ENCODE measurements around the gene CHST12. TPM values are rescaled to one million over a fixed set of nuclear protein-coding genes. Genes with fewer than 3 reads are reported as not detected.

CHST12 gene
- polyA plus RNA-seq, 2 of the 4 experiments (the other 2 are of a cell fraction), result 5.6 to 12.0 TPM

DNA sequence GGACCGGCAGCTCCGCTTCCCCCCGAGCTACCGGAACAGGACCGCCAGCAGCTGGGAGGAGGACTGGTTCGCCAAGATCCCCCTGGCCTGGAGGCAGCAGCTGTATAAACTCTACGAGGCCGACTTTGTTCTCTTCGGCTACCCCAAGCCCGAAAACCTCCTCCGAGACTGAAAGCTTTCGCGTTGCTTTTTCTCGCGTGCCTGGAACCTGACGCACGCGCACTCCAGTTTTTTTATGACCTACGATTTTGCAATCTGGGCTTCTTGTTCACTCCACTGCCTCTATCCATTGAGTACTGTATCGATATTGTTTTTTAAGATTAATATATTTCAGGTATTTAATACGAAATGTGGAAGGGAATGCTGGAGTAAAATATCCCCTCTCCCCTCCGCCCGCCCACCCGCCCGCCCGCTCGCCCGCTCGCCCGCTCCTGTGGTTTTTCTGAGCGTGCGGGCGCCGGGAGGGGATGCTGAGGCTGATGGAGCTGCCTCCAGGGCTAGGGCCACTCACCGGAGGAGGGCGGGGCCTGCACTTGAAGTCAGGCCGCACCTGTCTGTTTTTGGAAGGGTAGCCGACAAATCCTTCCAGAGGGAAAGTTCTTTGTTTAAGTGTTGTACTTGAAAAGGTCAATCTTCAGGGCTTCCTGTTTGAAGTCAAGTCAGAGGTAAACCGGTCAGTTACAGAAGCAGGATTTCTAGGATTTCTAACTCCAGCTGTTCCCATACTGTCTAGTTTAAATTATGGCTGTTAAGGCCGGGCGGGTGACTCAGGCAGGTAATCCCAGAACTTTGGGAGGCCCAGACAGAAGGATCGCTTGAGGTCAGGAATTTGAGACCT is 30.5 kb downstream of the CHST12 start:
- FAIRE-seq, result no peak
- no peak overlapping the region for H3K4me2 ChIP-seq
- WGBS (ENCODE audit: missing lambda C conversion rate), result 94% methylated on average over 41 of the region's 42 CpGs
- DNase-seq (ENCODE audit: low read depth in 1 of 2, low spot score in 1 of 2), result no peak
- CTCF ChIA-PET, result interaction anchor here (0.8 to 2.4 kb wide), 9 partner anchors 17 to 284 kb away, joined by 3 to 14 read pairs (median 3); no protein-coding TSS in a partner anchor
- POLR2A ChIA-PET, result no interaction called here
- H3K4me3 ChIP-seq, result no peak overlapping the region
- no peaks in the 10 kb centered on the region for H3K4me1 ChIP-seq
- no peak overlapping the region for H3K27ac ChIP-seq
- H3K9me3 ChIP-seq, result peaks cover 10% of the 10 kb centered on the region; the same call in 2 of the 3 replicates
- TF ChIP-seq HEYL (CRISPR knock-in tag; IDR thresholded peaks at IDR 0.05) (no peak), FOXS1 (CRISPR knock-in tag; IDR thresholded peaks at IDR 0.05) (no peak), RARB (CRISPR knock-in tag; IDR thresholded peaks at IDR 0.05) (no peak), MAFK (IDR thresholded peaks at IDR 0.05; ENCODE audit: partially characterized antibody) (no peak), MAZ (IDR thresholded peaks at IDR 0.05; ENCODE audit: borderline replicate concordance, low read depth, low read length) (no peak), ZNF302 (CRISPR knock-in tag; IDR thresholded peaks at IDR 0.05) (no peak), NFE2L2 (conservative IDR thresholded peaks at IDR 0.05; ENCODE audit: low read length) (no peak), REST (IDR thresholded peaks at IDR 0.05) (no peak), CEBPB (IDR thresholded peaks at IDR 0.05) (no peak)
- TF ChIP-seq, protein P1, sequence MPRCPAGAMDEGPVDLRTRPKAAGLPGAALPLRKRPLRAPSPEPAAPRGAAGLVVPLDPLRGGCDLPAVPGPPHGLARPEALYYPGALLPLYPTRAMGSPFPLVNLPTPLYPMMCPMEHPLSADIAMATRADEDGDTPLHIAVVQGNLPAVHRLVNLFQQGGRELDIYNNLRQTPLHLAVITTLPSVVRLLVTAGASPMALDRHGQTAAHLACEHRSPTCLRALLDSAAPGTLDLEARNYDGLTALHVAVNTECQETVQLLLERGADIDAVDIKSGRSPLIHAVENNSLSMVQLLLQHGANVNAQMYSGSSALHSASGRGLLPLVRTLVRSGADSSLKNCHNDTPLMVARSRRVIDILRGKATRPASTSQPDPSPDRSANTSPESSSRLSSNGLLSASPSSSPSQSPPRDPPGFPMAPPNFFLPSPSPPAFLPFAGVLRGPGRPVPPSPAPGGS (IDR thresholded peaks at IDR 0.05), result no peak
- no peak for ATAC-seq

- no peak for ATAC-seq
- H3K4me1 ChIP-seq, result no peaks in the 10 kb centered on the region
- H3K4me2 ChIP-seq, result no peak overlapping the region
- H3K27ac ChIP-seq, result no peak overlapping the region
- TF ChIP-seq NPAS2 (CRISPR knock-in tag; IDR thresholded peaks at IDR 0.05; ENCODE audit: borderline replicate concordance) (no peak), RAD21 (conservative IDR thresholded peaks at IDR 0.05 in 1 of 2, IDR thresholded peaks at IDR 0.05 in 1 of 2) (no peak)
- TF ChIP-seq, protein P1 (IDR thresholded peaks at IDR 0.05), result no peak
- TF ChIP-seq, protein P2, sequence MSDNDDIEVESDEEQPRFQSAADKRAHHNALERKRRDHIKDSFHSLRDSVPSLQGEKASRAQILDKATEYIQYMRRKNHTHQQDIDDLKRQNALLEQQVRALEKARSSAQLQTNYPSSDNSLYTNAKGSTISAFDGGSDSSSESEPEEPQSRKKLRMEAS (IDR thresholded peaks at IDR 0.05), result no peak
- peaks cover 10% of the 10 kb centered on the region; the same call in 2 of the 3 replicates for H3K9me3 ChIP-seq
- WGBS (ENCODE audit: missing lambda C conversion rate), result 85% methylated on average over 5 of the region's 5 CpGs
- no peak for FAIRE-seq
- CTCF ChIA-PET, result interaction anchor here (0.6 to 2.4 kb wide), 5 partner anchors 15 to 283 kb away, joined by 3 to 14 read pairs (median 3); no protein-coding TSS in a partner anchor
- POLR2A ChIA-PET, result no interaction called here
- no peak for DNase-seq (ENCODE audit: low read depth in 1 of 2, low spot score in 1 of 2)
- H3K4me3 ChIP-seq, result no peak overlapping the region
Observed at GRCh38 chr7:2435146-2435545, 31.7 kb downstream of the CHST12 start.

Data from A549 (cell line).